Breast epithelium (tissue), 4 donors: ENCODE results near the gene SLC35A3. TPM values are rescaled to one million over a fixed set of nuclear protein-coding genes. Genes with fewer than 3 reads are reported as not detected.

Experiments
- DNase-seq, 2 donors: peaks; one replicate each; pipeline ENCODE4 v3.0.0-alpha.2; 2019; ENCODE audit warnings: low spot score in 2 of 2
- H3K27ac ChIP-seq, 2 donors: fragments of 200-600 bp; sonication (generic) in 1 of 2; one replicate each; pipeline ENCODE4 v1.5.1; 2016 to 2019; ENCODE audit warnings: mild to moderate bottlenecking in 1 of 2
- H3K27me3 ChIP-seq, 2 donors: fragments of 200-600 bp; sonication (generic) in 1 of 2; one replicate each; pipeline versions ENCODE4 v1.5.1 to v1.6.0; 2017 to 2019; ENCODE audit warnings: control low read depth in 1 of 2, mild to moderate bottlenecking in 1 of 2
- H3K36me3 ChIP-seq: fragments of 200-600 bp; one replicate; pipeline ENCODE4 v1.5.1; 2019
- H3K4me1 ChIP-seq, 2 donors: fragments of 200-600 bp; sonication (generic); one replicate each; pipeline ENCODE4 v1.5.1; 2016 to 2019; ENCODE audit warnings: control low read depth in 1 of 2
- H3K4me3 ChIP-seq, 3 donors: fragments of 200-600 bp; sonication (generic); 1 replicate in 2 of 3; 2 replicates in 1 of 3; pipeline ENCODE4 v1.5.1; 2016 to 2019; ENCODE audit warnings: mild to moderate bottlenecking in 3 of 3, moderate library complexity in 2 of 3
- H3K9me3 ChIP-seq, 2 donors: fragments of 200-600 bp; sonication (generic) in 1 of 2; one replicate each; pipeline ENCODE4 v1.5.1; 2016 to 2019; ENCODE audit warnings: control low read depth in 1 of 2
- POLR2A ChIP-seq: fragments of 450-650 bp; IDR thresholded peaks from one replicate; pipeline ENCODE4 v1.6.1; 2016; ENCODE audit warnings: antibody characterized with exemption, mild to moderate bottlenecking, moderate library complexity
- POLR2AphosphoS5 ChIP-seq, 3 donors: sonication (generic); formaldehyde crosslinking; IDR thresholded peaks; one replicate each; pipeline ENCODE4 v1.6.1; 2017; ENCODE audit warnings: antibody characterized with exemption in 3 of 3
- intact Hi-C: fragments of 100-400 bp; cut with DNase I; formaldehyde crosslinking; loops from one replicate; pipeline ENCODE4 v1.15.1; 2023; ENCODE audit warnings: low total_unique reads
- total RNA-seq, 3 donors: library from RNA; depleted of rRNA; stranded (reverse); fragments of >200 nt; gene quantifications; one replicate each; pipeline ENCODE4 v1.1.0, GENCODE V29; 2016
- TF ChIP-seq, protein P1 (sequence below), 3 donors: fragments of 450-650 bp; IDR thresholded peaks; one replicate each; pipeline ENCODE4 v1.5.1; 2016 to 2017; ENCODE audit warnings: antibody characterized with exemption in 3 of 3, mild to moderate bottlenecking in 3 of 3, moderate library complexity in 3 of 3

Gene SLC35A3
- total RNA-seq, 3 donors from 2014 or later, result 31.8 to 41.7 (median 36.5) TPM

- intact Hi-C loops, result no loop called here
- DNase-seq, result no peak
- Histone ChIP-seq H3K4me3 (no peak overlapping the region), H3K27me3 (no peaks in the 10 kb centered on the region), H3K4me1 (peaks cover 0 to 7% of the 10 kb centered on the region in 2 donors), H3K36me3 (no peaks in the 10 kb centered on the region), H3K27ac (no peak overlapping the region), H3K9me3 (no peaks in the 10 kb centered on the region)
- TF ChIP-seq POLR2AphosphoS5 (IDR thresholded peaks at IDR 0.05) (no peak), POLR2A (no peak)
- TF ChIP-seq, protein P1, sequence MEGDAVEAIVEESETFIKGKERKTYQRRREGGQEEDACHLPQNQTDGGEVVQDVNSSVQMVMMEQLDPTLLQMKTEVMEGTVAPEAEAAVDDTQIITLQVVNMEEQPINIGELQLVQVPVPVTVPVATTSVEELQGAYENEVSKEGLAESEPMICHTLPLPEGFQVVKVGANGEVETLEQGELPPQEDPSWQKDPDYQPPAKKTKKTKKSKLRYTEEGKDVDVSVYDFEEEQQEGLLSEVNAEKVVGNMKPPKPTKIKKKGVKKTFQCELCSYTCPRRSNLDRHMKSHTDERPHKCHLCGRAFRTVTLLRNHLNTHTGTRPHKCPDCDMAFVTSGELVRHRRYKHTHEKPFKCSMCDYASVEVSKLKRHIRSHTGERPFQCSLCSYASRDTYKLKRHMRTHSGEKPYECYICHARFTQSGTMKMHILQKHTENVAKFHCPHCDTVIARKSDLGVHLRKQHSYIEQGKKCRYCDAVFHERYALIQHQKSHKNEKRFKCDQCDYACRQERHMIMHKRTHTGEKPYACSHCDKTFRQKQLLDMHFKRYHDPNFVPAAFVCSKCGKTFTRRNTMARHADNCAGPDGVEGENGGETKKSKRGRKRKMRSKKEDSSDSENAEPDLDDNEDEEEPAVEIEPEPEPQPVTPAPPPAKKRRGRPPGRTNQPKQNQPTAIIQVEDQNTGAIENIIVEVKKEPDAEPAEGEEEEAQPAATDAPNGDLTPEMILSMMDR (IDR thresholded peaks at IDR 0.05), result peak in 1 of 3 donors; percentile 11
Observed at GRCh38 chr1:100034470-100034869, 64.7 kb downstream of the SLC35A3 start.

DNA sequence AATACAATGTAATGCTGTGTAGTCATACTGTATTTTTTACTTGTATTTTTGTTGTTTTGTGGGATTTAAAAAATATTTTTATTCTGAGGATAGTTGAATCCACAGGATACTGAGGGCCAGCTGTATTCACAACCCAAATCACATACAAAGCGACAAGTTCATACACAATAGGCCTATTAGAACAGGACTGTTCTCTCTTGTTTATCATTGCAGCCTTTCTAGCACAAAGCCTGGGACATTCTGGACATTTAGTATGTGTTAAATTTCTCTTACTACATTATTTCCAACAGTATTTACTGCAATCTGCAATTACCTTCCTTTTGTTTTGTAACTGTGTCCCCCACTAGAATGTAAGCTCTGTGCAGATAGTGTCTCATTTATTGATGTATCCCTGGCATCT lies 65.4 kb downstream of the SLC35A3 start:
- no peak for DNase-seq
- no peaks in the 10 kb centered on the region for H3K36me3 ChIP-seq
- intact Hi-C loops, result no loop called here
- H3K4me3 ChIP-seq, result no peak overlapping the region
- TF ChIP-seq POLR2AphosphoS5 (IDR thresholded peaks at IDR 0.05) (no peak), POLR2A (no peak)
- TF ChIP-seq, protein P1 (IDR thresholded peaks at IDR 0.05), result no peak
- H3K9me3 ChIP-seq, result no peaks in the 10 kb centered on the region
- H3K27ac ChIP-seq, result no peak overlapping the region
- peaks cover 0 to 7% of the 10 kb centered on the region in 2 donors for H3K4me1 ChIP-seq
- H3K27me3 ChIP-seq, result no peaks in the 10 kb centered on the region

DNA sequence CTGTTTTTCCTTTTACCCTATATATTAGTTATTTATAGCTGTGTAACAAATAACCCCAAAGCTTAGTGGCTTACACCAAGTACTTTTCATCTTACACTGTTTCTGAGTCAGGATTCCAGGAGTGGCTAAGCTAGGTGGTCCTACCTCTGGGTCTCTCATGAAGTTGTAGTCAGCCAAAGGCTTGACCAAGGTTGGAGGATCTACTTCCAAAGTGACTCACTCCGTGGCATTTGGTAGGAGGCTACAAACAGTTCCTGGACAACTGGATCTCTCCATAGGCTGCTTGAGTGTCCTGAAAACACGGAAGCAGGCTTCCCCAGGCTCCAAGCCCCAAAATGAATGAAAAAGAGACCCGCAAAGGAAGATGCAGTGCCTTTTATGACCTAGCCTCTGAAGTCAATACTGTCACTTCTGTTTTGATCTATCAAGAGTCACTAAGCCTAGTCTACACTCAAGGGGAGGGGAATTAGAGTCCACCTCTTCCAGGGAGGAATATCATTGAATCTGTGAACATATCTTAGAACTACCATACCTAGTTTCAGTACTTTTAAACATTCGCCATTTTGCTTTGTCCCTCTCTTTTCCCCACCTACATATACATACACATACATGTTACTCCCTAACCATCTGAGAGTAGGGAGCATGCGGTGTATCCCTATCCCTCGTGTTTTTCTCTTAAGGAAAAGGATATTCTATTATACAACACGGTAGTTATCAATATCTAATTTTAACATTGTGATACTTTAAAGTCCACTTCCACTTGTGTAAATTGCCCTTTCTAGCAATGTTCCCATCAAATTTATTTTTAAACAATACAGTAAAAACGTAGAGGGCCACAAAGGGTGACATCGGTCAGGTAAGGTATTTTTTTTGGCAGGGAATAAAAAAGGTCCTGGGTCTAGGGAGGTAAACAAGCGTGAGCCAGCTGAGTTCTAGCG lies 67.2 kb downstream of the SLC35A3 start:
- H3K27me3 ChIP-seq, result no peaks in the 10 kb centered on the region
- H3K4me1 ChIP-seq, result peaks cover 0 to 7% of the 10 kb centered on the region in 2 donors
- peak overlapping the region; percentile 70 to 98 (median 89) for H3K4me3 ChIP-seq
- TF ChIP-seq POLR2A (no peak), POLR2AphosphoS5 (IDR thresholded peaks at IDR 0.05) (no peak)
- TF ChIP-seq, protein P1 (IDR thresholded peaks at IDR 0.05), result no peak
- H3K36me3 ChIP-seq, result no peaks in the 10 kb centered on the region
- H3K27ac ChIP-seq, result peak overlapping the region; percentile 98 to 100
- H3K9me3 ChIP-seq, result no peaks in the 10 kb centered on the region
- intact Hi-C loops, result no loop called here
- no peak for DNase-seq

GRCh38 chr1:100037656-100037926 lies 67.8 kb downstream of the SLC35A3 start:
- Histone ChIP-seq H3K4me3 (peak overlapping the region; percentile 70 to 98 (median 89)), H3K4me1 (peaks cover 0 to 7% of the 10 kb centered on the region in 2 donors), H3K9me3 (no peaks in the 10 kb centered on the region), H3K36me3 (no peaks in the 10 kb centered on the region), H3K27me3 (no peaks in the 10 kb centered on the region), H3K27ac (peak overlapping the region; percentile 98 to 100)
- no peak for DNase-seq
- intact Hi-C loops, result no loop called here
- no peak for TF ChIP-seq POLR2AphosphoS5 (IDR thresholded peaks at IDR 0.05)
- TF ChIP-seq, protein P1 (IDR thresholded peaks at IDR 0.05), result no peak
- TF ChIP-seq POLR2A, result no peak

DNA sequence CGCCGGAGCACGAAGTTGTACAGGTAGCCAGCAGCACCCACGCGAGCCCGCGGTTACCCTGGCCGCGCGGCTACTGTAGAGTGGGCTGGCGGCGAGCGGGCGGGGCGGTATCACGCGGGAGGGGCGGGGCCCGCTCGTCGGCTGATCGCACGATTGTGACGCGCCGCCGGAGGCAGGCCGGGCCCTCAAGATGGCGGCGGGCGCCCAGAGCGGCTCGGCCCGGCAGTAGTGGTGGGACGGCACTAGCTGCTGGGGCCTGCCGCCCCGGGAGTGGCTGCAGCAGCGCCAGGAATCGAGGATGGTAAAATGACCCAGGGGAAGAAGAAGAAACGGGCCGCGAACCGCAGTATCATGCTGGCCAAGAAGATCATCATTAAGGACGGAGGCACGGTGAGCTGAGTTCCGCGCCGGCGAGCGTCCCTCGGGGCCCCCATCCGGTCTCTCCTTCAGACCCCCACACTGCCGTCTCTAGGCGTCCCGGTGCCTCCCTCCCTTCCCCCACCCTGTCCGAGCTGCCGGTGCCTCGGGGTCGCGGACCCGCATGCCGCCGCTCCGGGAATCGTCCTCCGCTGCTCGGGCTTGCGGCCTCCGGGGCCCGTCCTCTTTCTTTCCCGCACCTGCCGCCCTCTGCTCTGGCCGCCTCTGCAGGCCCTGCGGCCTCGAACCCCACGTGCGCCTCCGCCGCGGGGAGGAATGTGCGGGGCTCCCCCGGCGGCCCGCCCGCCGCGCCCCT lies 68.3 kb downstream of the SLC35A3 start:
- H3K9me3 ChIP-seq, result no peaks in the 10 kb centered on the region
- intact Hi-C loops, result no loop called here
- H3K4me1 ChIP-seq, result peaks cover 0 to 7% of the 10 kb centered on the region in 2 donors
- peak; percentile 89 to 90 for DNase-seq
- TF ChIP-seq POLR2AphosphoS5 (IDR thresholded peaks at IDR 0.05) (peak; percentile 82 to 96 (median 84)), POLR2A (peak; percentile 77)
- TF ChIP-seq, protein P1 (IDR thresholded peaks at IDR 0.05), result peak in 1 of 3 donors; percentile 5
- no peaks in the 10 kb centered on the region for H3K36me3 ChIP-seq
- H3K27ac ChIP-seq, result peak overlapping the region; percentile 98 to 100
- peak overlapping the region; percentile 70 to 98 (median 89) for H3K4me3 ChIP-seq
- H3K27me3 ChIP-seq, result no peaks in the 10 kb centered on the region
